Activated CD4-positive, alpha-beta T cell treated with anti-CD3 and anti-CD28 coated beads, Interleukin-2, amount 50 U/mL, for 16 hours (primary cell): ENCODE results near the gene TXN.
A peak's percentile ranks its signal among the peaks of the same experiment; 100 is the strongest.
"Not testable (repeated sequence)": the region's sequence is repeated elsewhere in the genome, so short reads cannot be mapped to it uniquely, and the experiment has no call there.

ENCODE experiments used
- DNase-seq: peaks from one replicate; pipeline ENCODE4 v3.0.0-alpha.2; 2020

TXN gene

DNA sequence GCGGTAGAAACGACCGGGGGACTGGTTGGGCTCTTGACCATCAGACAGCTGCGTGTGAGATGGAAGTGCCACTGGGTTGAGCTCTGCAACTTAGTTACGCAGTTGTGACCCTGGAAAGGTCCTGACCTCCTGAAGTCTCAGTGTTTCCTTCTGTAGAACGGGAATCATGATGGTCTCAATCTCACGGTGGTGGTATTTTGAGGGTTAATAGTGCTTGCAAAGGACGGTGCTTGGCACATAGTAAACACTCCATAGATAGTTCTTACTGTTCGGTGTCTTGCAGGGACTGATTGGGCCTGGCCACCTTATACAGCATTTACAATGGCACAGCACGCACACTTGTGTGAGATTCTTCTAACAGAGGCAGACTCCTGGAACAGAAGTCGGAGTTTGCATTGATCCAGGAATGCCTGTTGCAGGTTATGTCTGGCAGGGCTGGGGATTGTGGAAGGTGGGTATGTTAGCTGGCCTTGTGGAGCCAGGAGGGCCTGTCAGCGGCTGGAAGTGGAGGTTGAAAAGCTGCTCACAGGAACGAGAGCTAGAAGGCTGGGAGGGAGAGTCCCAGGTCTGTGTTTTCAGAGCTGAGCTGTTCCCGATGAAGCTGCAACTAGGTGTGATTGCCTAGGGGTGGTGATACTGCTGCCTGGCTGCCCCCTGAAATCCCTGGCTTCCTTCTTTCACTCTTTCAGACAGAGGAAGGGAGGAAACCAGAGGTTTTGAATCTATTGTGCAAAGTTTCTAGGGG lies 962 bp upstream of the TXN start:
- DNase-seq: no peak

DNA sequence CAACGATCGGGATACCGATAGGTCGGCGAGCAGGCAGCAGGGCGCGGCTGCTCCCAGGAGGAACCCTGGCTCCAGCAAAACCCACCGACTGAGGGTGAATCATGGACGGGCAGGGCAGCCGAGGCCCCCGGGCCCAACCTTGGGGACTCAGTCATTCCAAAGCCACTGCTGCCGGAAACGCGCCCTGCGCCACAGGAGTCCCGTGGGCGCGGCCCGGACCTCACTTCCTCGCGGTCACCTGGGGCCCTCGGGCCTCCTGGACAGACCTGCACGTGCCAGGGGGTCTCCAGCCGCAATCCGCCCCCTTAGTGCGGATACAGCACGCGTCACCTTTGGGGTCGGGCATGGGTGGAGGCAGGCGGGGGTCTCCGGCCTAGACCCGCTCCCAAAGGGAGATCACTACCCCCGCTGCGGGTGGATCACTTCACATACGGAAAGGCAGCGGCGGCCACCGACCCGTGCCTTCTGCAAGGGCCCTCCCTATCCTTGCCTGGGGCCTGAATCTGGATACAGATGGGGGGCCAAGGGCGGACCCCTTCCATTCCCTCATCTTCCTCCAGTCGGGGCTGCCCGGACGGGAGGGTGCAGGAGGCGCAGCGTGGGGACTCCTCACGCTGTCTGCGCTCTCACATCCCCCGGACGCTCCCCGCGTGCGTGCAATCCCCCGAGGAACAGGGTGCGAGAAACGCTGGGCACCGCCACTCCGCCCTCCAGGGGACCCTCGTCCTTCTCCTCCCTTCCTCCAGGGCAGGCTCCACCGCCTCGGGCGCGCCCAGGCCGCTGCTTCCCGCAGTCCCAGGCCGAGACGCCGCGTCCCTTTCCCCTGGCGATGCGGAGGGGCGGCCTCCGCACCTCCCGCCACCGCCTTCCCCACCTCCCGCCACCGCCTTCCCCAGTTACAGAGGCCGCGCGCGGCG lies 586 bp downstream of the TXN start:
- DNase-seq: peak; percentile 55

GRCh38 chr9:110255034-110255462 lies 1.3 kb downstream of the TXN start:
- no peak for DNase-seq

DNA sequence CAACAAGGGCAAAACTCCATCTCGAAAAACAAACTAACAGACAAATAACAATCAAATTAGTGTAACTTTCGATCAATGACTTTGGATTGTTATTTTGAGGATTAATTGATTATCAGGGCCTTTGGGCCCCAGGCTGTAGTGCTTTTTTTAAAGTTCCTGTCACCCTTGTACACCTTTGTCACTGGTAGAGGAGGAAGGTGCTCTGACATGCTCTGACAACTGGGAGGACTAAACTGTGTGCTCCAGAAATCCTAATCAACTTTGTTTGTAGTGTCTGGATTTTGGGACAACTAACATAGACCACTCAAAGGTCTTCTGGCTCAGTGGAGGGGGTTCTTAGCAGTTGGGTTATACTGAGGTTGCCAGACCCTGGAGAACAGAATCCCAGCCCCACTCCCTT lies 1.8 kb downstream of the TXN start:
- no peak for DNase-seq

DNA sequence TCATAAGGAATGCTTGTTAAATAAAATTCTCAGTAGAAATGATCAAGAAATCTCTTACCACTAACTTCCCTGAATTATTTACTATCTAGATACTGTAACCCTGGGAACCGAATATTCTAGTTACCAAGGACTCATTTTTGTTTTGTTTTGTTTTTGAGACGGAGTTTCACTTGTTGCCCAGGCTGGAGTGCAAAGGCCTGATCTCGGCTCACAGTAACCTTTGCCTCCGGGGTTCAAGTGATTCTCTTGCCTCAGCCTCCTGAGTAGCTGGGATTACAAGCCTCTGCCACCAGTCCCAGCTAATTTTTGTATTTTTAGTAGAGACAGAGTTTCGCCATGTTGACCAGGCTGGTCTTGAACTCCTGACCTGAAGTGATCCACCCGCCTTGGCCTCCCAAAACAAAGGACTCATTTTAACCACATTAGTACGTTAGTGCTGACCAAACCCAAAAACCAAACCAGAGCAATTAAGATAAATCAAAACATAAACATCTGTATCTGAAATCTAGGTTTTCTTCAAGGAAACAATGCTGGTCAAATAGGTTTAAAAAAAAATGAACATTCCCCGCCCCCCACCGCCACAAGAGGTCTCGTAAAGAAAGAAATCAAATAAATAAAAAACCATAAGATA lies 3.7 kb downstream of the TXN start:
- DNase-seq: no peak

GRCh38 chr9:110251770-110252169 lies 4.5 kb downstream of the TXN start:
- DNase-seq: not testable (repeated sequence)

DNA sequence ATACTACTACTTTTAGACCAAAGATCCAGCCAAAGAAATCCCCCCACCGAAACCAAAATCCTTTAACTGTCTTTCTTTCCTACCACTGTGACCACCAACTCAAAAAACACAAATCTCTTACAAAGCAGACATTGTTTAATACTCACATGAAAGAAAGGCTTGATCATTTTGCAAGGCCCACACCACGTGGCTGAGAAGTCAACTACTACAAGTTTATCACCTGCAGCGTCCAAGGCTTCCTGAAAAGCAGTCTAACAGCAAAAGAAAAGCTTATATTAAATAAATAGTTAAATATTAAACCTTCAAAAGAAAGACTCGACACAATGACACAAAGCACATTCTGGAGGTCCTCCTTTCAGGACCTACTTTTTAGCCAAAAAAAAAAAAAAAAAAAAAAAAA lies 5.1 kb downstream of the TXN start:
- DNase-seq: no peak

DNA sequence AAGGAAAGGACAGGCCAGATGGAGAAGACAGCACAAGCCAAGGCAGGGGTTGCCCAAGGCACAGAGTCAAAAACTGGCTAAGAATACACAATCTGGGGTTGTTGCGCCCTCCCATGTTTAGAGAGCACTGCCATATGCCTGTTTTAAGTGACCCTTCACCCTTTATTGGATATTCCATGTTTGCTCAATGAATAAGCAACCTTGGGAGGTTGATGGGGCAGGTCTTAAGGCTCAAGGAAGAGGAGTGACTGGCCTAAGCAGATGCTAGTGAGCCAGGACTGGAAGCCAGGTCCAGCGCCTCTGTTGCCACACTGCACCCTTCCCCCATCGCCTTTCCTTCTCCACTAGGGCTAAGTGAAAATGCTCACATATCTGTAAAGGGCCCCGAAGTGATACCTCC lies 6.7 kb downstream of the TXN start:
- DNase-seq: no peak

DNA sequence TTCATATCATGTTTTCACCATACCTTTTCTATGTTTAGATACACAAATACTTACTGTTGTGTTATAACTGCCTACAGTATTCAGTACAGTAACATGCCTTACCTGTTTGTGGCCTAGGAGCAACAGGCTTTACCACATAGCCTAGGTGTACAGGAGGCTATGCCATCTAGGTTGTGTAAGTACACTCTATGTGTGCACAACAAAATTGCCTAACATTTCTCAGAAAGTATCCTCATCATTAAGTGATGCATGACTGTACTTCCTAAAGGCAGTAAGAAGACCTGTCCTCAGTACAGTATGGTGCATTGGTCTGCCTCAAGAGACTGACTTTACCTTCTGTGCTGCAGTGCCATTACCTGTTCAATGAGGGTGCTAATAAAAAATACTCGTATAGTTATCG lies 7.9 kb downstream of the TXN start:
- no peak for DNase-seq

GRCh38 chr9:110246214-110246613 lies 10.1 kb downstream of the TXN start:
- no peak for DNase-seq

- no peak for DNase-seq
Measured at GRCh38 chr9:110244616-110245015, 11.7 kb downstream of the TXN start.

DNA sequence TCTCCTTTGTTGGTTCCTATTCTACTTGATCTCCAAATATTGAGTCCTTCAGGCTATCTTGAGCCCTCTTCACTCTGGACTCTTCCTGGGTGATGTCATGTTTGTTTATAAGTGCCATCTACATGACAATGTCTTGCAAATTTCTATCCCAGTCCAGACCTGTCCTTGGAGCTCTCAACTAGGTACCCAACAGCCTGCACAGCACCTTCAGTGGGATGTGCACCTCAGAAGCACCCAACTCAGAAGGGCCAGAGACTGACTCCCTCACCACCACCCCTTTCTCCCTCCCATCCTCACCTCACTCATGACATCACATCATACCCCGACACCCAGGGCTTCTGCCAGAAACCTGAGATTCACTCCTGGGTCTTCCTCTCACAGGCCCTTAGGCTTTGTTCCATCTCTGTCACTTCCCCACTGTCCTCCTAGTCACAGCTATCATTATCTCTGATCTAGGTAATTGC lies 14.4 kb downstream of the TXN start:
- no peak for DNase-seq

DNA sequence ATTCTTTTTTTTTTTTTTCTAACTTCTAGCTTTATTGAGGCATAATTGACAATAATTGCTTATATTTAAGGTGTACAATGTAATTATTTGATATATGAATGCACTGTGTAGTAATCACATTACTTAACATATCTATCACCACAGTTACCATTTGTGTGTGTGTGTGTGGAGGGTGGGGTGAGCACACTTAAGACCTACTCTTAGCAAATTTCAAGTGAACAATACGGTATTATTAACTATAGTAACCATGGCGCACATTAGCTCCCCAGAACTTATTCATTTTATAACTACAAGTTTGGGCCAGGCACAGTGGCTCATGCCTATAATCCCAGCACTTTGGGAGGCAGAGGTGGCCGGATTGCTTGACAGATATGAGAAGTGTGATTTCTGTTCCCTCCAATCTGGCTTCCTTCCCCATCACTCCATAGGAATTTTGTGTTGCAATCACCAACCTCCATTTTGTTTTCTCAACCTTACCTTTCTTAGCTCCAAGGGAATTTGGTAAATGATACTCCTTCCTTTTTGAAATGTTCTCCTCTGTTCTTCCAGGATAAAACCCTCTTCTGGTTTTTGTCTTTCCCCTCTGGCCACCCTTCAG lies 14.9 kb downstream of the TXN start:
- DNase-seq: no peak

DNA sequence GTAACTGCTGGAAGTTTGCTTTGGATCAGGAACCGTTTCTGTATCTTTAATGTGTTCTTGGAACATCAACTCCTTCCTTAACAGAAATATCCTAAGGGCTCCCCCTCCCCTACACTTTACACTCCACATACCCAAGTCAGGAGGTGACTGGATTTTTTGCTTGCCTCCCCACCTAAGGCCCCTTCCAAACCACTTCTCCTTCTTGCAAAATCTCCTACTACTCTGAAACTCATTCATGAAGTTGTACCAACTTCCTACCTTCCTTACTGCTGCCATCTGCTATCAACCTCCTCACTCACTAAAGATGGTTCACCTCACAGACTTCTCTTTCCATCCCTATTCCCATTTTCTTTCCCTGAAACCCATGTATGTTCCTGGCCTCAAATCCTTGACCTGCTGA lies 16.1 kb downstream of the TXN start:
- no peak for DNase-seq

DNA sequence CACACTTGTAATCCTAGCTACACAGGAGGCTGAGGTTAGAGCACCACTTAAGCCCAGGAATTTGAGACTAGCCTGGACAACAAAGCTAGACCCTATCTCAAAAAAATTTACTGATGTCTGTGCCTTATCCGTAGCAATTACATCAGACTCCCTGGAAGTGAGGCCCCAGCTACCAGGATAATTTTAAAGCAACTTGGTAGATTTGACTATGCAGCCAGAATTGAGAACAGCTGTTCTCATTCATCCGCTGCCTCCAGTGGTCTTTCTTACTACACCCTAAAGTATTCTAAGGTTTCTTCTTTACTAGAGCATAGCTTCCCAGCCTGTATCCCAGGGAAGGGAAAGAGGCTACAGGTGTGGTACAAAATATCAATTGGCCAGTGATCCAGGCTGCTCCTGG lies 28.0 kb downstream of the TXN start:
- DNase-seq: no peak

DNA sequence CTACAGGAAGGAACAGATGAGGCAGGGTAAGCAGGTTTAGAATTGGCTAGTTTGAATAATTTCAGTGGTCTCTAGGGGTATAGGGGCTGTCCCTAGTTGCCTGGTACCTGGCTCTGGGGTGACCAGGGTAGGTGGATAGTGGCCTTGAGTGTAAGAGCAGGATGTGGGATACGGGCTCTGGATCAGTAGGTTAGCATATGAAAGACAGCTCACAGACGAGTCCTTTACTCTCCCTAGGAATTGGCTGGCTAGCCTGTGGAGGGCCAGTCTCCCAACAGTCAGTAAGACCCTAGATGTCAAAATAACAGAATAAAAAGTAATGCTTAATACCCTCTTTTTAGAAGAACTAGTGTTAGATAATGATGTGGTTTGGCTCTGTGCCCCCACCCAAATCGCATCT lies 31.7 kb downstream of the TXN start:
- DNase-seq: no peak

GRCh38 chr9:110220809-110221208 lies 35.5 kb downstream of the TXN start:
- no peak for DNase-seq

DNA sequence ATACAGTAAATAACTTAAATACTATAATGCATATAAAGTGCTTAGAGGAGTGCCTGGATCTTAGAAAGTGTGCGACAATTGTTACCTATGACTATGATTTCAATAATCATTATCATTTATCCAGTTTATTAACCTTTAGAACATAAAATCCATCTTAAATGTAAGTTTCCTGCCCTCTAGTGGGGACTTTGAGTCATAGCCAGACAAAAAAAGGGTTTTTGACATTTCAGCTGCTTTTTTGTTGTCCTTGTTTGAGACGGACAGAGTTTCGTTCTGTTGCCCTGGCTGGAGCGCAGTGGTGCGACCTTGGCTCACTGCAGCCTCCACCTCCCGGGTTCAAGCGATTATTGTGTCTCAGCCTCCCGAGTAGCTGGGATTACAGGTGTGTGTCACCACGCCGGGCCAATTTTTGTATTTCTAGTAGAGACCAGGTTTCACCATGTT lies 38.6 kb downstream of the TXN start:
- DNase-seq: peak; percentile 42

DNA sequence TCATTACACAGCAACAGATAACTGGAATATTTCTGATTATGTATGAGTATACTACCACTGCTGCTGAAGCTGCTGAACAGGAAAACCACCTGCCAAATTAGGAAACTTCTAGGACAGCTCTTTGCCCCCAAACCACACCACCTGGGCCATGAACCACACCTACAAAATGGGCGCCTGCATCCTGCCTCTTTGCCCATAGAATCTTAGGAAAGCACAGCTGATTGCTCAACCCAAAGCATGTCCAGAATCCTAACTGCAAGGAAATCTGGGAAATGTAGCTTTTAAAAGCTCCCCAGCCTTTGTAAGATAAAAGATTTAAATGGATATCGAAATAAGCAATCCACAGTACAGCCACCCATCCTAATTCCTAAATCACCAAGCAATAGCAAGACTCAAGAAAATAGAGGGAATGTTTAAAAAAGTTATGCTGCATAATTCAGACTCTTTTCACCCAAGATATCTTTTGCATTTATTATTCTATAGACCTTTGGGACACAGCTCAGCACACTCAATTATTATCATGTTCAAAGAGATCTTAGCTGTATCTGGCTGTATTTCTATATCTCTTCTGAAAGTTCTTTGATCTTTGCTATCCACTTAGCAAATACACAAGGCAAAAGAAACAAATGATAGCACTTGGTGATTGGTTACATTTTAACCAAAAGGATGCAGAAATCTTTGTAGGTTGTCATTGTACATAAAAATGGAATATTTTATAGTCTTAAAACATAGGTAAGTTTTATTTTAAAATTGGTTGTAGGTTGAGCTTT lies 41.5 kb downstream of the TXN start:
- no peak for DNase-seq

DNA sequence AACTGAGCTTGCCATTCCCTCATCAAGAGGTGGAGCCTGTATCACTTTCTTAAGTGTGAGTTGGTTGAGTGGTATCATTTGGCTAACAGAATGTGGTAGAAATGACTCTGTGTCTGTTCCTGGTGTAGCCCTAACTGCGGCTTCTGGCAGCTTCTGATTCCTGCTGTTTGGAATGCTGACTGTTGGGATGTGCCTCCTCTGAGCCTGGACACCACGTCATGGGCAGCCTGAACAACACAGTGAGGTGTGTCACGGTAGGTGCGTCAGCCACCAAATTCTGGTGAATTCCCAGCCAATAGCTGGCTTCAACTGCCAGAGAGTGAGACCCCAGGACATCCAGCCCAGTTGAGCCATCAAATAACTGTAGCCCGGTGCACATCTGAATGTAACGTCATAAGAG lies 42.2 kb downstream of the TXN start:
- no peak for DNase-seq

- no peak for DNase-seq
Measured at GRCh38 chr9:110213413-110214044, 42.8 kb downstream of the TXN start.

DNA sequence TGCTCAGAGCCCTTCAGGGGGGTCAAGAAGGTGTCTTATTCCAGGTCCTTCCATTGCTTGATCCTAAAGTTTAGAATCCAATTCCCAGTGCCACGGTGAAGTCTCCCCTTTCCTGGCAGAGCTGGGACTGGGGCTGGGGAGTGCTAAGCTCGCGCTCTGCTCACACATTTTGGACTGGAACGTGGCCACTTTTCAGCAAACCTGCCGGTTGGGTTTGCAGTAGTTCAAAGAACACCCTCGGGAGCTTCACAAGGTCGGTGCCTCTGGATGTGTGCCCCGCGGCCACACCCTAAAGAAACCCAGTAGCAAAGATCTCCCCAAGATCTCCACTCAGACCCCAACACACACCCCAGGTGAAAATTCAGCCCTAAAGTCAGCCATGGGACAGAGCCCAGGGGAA lies 48.3 kb downstream of the TXN start, which contains the start of gene C9orf152:
TSS of gene C9orf152 (minus strand) at position 129 of the 400 bp plus-strand sequence. CDS start 580 bp downstream, outside the sequence.
- DNase-seq: no peak
